H54 (cell line): ENCODE measurements around the gene PIBF1.
"Not testable (repeated sequence)": the region's sequence is repeated elsewhere in the genome, so short reads cannot be mapped to it uniquely, and the experiment has no call there.

Experiments used
- DNase-seq: peaks from one replicate; pipeline ENCODE4 v3.0.0; 2011; ENCODE audit warnings: low spot score, mixed read lengths; ENCODE audit not compliant: insufficient read length
- FAIRE-seq: peaks from 3 replicates; lab custom pipeline; 2011; peaks lifted over from hg19 to GRCh38; lab: Jason Lieb, UNC
- POLR2A ChIP-seq: IDR thresholded peaks from 2 replicates; pipeline ENCODE4 v1.6.1; 2011; ENCODE audit warnings: low read depth, mild to moderate bottlenecking, low read length

PIBF1 gene

DNA sequence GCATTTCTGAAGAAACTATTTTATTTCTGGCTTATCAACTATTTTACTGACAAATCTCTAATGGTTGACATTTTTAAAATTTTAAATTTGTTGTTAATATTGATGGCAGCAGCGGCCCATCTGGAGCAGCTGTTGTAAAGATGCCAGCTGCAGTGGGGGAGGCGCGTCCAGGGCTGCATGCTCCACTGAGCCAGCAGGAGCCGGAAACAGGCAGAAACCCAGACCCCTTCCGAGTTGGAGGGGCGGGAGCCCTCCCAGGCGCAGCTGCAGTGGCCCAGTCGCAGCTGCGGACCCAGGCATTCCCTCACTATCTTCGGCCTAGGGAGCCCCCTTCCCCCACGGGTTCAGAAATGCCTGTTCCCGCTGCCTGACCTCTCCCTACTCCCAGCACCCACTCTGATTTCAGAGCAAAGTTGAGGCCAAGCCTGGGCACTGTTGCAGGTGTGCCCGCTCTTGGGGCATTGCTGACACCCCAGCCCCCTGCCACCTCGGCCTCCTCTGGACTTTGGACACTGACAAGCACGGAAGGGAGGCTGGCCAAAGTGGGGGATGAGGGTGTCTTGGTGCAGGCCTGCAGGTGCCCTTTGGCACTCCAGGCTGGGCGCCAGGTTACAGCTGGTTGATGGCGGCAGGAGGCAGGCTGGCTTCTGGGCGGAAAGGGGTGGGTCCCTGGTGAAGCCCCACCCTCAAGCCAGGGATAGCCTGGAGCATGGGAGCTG, 69.2 kb downstream of the PIBF1 start:
- DNase-seq (no peak), FAIRE-seq (no peak)
- TF ChIP-seq POLR2A, result no peak

DNA sequence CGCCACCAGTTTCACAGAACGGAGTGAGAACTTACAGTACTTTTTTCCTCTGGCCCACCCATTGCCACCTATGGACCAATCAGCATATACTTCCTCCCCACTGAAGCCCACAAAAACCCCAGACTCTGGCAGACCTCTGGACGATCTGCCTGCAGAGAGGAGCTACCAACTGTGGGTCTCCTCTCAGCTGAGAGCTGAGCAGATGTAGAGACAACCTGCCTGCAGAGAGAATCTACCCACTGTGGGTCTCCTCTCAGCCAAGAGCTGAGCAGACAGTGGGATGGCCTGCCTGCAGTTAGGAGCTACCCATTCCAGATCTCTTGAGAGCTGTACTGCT, 69.7 kb downstream of the PIBF1 start:
- FAIRE-seq (no peak), DNase-seq (no peak)
- TF ChIP-seq POLR2A, result no peak

DNA sequence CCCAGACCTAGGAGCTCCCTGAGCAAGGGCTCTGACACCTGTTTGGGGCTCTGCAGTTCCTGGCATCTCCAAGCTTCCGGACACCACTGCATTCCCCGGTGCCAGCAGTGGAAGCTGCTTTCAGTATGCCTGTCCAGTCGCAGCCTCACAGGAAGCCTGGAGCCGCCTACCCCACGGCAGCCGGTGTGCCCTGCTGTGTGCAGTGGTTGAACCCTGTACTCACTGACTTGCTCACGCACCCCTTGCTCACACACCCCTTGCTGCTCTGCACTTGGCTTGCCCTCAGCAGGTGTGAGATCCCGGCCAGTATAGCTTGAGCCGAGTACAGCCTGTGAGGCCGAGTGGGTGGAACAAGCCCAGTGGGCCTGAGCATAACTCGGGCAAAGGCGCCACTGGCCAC, 70.3 kb downstream of the PIBF1 start:
- FAIRE-seq (no peak), DNase-seq (no peak)
- TF ChIP-seq POLR2A, result no peak

DNA sequence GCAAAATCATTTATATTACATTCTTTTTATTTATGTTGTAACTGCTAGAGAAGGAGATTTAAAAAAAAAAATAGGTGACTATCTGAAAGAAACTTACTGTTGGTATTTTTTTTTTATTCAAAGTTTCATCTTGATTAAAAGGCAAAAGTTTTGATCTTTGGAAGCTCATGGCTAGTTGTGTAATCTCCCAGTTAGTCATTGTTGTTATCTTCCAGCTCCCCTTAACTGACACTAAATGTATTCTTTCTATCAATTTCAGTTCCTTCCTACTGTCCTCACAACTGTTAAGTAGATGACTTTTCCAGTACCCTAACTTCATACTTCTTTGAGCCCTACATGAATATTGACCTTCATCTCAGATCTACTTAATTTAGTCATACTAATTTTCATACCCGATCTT, 71.1 kb downstream of the PIBF1 start:
- FAIRE-seq (no peak), DNase-seq (no peak)
- no peak for TF ChIP-seq POLR2A

DNA sequence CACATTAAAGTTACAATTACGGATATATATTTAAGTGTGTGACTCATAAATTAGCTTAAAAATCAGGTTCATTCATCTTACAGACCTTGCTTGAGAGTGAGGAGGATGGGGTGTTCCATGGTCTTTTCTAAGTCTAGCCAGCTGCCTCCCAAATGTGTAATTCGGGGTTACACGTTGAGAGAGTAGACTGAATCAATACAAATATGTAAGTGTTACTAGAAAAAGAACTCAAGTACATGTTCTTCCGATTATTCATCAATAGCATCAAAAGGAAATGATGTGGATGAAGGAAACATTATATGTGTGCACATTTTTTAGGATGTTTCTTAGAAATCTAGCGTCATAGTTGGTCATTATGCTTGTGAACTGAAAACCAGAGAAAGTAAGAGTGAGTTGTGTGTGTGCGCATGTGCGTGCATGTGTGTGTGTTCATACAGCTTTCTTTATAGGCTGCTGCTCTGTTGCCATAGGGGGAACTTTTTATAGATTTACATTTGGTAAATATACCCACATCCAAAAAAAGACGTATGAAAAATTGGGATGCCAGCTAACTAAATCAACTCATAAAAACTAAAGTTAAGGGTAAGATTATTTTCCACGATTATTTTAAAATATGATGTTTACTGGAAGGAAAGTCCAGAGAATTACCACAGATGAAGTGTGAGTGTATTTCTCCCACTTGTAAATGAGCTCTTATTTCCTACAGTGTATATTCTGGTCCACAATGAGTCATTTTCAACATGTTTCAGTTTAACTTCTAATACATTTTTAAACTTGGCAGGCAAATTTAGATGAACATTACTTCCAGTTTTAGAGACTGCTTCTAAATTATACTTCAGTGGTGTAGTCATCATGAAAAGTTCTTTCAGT, 82.4 kb downstream of the PIBF1 start:
- no peak for FAIRE-seq
- no peak for DNase-seq

DNA sequence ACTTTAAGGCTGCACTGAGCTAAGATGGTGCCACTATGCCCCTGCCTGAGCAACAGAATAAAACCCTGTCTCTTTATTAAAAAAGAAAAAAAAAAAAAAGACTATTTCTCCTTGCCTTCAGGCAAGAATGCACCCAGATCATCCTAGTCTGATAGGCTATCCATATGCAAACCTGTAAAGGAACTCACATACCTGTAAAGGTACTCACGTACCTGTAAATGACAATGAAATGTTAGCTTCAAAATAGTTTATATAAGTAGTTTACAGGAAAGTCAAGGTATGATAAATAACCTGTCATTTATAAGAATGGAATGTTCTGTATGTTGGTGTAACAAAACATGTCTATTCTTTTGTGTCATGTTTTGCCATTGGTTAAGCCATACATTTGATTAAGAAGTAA, 86.3 kb downstream of the PIBF1 start:
- FAIRE-seq (no peak), DNase-seq (no peak)
- TF ChIP-seq POLR2A, result no peak

More for the DNA sequence above, 82.4 kb downstream of the PIBF1 start:
- no peak for TF ChIP-seq POLR2A

DNA sequence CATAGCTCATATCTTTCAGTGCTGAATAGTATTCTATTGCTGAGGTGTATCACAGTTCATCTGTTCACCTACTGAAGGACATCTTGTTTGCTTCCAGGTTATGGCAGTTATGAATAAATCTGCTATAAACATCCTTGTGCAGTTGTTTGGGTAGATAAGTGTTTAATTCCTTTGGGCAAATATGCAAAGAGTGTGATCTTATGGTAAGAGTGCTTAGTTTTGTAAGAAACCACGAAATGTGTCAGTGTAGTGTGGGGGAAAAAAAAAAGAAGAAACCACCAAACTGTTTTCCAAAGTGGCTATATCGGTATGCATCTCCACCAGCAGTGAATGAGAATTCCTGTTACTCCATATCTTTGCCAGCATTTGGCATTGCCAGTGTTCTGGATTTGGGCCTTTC, 93.3 kb downstream of the PIBF1 start:
- TF ChIP-seq POLR2A, result no peak
- FAIRE-seq (no peak), DNase-seq (no peak)

DNA sequence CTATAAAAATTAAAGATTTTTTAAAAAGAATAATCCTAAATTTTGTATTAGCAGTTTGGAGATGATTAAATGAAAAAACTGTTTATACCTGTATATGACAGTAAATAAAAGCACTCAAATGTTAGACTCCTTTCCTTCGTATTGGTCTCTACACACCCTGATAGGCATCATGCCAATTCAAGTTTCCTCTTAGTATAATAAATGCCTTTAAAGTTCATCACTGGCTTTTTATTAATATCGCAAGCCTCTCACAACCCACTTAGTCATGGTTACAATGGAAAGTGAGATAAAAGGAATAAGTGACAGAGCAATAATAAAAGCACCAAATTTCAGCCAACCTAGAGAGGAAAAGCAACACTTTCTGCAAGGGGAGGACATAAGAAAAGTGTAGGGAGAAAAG, 102.2 kb downstream of the PIBF1 start:
- no peak for FAIRE-seq
- DNase-seq, result no peak
- TF ChIP-seq POLR2A, result no peak

DNA sequence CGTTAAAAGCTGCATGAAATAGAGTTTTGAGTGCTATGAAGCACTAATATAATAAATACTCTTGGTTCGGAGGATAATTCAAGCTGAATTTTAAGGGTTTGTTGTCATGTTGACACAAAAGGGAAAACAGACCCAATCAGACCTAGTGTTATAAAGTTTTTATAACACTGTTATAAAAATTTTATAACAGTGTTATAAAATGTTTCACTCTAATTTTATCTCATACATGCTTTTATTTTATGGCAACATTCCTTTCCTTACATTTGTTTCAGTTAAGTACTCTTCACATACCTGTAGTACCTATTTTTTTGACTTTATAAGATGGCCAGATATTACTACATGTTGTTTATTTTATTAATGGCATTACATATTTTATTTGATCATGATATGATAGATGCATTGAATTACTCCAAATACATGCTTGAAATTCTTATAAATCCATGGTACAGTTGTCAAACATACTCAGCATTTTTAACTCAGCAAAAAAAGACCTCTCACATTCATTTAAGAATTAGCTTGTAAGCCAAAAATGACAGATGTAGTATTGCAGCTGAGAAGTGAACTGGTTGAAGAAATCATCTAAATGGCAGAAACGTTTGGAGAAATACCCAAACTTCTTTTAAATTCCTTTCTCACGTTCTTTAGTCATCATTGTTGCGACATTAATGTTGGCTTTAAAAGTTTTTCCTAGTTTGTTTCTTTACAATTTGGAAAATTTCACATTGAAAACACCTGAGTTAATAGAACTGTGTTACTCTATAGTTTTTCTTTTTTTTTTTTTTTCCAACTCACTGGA, 104.5 kb downstream of the PIBF1 start:
- DNase-seq (no peak), FAIRE-seq (no peak)
- TF ChIP-seq POLR2A, result no peak

DNA sequence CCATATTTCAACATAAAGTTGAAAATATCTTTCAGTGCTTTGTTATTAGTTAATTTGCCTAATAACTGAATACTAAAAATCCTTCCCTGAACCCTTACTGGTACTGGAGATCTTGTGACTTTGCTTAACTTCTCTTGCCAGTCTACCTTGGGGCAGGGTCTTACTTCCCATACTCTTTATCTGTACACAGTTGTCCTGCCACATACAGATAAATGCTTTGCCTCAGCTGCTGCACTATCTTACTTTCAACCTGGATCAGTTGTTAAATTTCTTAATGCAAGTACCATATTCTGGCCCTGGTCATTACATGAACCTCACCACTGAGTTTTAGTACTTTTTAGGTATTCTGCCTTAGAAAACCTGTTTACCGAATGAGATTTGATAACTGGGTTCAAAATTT, 107.6 kb downstream of the PIBF1 start:
- DNase-seq (no peak), FAIRE-seq (no peak)
- TF ChIP-seq POLR2A, result no peak

DNA sequence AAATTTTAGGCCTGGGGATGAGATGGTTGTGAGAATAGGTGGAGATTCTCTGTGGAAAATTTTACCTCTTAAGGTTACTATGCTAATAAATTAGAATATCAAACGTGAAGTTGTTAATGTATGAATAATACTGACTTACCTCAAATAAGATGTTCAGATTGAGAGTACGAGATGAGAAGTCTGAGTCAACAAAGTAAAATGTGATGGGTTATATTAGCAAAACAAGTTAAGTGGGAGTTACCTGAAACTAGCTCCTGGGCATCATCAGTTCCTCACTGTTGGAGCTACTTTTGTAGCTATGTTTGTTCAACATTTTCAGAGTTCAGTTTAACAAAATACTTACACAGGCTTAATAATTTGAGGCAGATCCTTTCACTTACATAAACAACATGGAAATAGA, 108.6 kb downstream of the PIBF1 start:
- no peak for FAIRE-seq
- no peak for TF ChIP-seq POLR2A
- DNase-seq, result no peak

DNA sequence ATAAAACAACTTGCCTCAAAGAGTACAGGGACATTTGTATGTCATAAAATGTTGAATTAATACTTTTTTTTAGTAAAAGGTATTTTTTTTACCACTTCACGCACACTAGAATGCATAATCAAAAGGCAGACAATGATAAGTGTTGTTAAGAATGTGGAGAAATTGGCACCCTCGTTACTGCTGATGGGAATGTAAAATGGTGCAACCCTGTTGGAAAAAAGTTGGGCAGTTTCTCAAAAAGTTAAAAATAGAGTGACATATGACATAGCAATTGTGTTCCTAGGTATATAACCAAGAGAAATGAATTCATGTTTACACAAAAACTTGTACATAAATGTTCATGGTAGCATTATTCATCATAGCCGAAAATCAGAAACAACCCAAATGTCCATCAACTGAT, 109.5 kb downstream of the PIBF1 start:
- no peak for FAIRE-seq
- DNase-seq, result no peak
- no peak for TF ChIP-seq POLR2A

DNA sequence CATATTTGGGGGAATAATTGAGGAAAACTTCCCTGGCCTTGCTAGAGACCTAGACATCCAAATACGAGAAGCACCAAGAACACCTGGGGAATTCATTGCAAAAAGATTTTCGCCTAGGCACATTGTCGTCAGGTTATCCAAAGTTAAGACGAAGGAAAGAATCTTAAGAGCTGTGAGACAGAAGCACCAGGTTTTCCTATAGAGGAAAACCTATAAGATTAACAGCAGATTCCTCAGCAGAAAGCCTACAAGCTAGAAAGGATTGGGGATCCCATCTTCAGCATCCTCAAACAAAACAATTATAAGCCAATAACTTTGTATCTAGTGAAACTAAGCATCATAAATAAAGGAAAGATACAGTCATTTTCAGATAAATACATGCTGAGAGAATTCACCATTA, 114.9 kb downstream of the PIBF1 start:
- FAIRE-seq, result no peak
- DNase-seq, result no peak
- TF ChIP-seq POLR2A, result no peak

DNA sequence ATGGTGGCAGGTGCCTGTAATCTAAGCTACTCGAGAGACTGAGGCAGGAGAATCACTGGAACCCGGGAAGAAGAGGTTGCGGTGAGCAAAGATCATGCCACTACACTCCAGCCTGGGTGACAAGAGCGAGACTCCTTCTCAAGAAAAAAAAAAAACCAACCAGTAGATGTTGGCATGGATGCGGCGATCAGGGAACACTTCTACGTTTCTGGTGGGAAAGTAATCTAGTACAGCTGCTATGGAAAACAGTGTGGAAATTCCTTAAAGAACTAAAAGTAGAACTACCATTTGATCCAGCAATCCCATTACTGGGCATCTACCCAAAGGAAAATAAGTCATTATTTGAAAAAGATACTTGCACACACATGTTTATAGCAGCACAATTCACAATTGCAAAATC, 119.6 kb downstream of the PIBF1 start:
- not testable (repeated sequence) for DNase-seq, FAIRE-seq
